GM19452 (cell line): Measurements from ENCODE around the gene TAGLN3.

ENCODE experiments used
- ATAC-seq: cut with Tn5 transposase; IDR thresholded peaks from one replicate; pipeline ENCODE4 v1.9.1; 2021; ENCODE audit not compliant: unreplicated experiment

Gene TAGLN3

GRCh38 chr3:111998636-111999483, at the start of gene TAGLN3:
TAGLN3 (plus strand) TSS chr3:111998922; CDS start chr3:111999423, 501 bp downstream.
- ATAC-seq, result peak; percentile 51

- ATAC-seq, result no peak
These were observed 49.0 kb upstream of the TAGLN3 start for GRCh38 chr3:111949712-111950111.

- no peak for ATAC-seq
These were observed 47.7 kb upstream of the TAGLN3 start for GRCh38 chr3:111951032-111951431.

- no peak for ATAC-seq
These were observed 46.6 kb upstream of the TAGLN3 start for GRCh38 chr3:111952086-111952485.

- ATAC-seq, result no peak
These were observed 45.8 kb upstream of the TAGLN3 start for GRCh38 chr3:111952866-111953450.

GRCh38 chr3:111954228-111954990, 44.3 kb upstream of the TAGLN3 start:
- no peak for ATAC-seq

GRCh38 chr3:111955876-111956275, 42.8 kb upstream of the TAGLN3 start:
- no peak for ATAC-seq

- no peak for ATAC-seq
These were observed 42.3 kb upstream of the TAGLN3 start for GRCh38 chr3:111956449-111956848.

- ATAC-seq, result no peak
These were observed 41.6 kb upstream of the TAGLN3 start for GRCh38 chr3:111956995-111957734.

- no peak for ATAC-seq
These were observed 37.1 kb upstream of the TAGLN3 start for GRCh38 chr3:111961461-111962164.

GRCh38 chr3:111963424-111963823, 35.3 kb upstream of the TAGLN3 start:
- no peak for ATAC-seq

- no peak for ATAC-seq
These were observed 33.2 kb upstream of the TAGLN3 start for GRCh38 chr3:111965484-111965883.

GRCh38 chr3:111967068-111967467, 31.7 kb upstream of the TAGLN3 start:
- no peak for ATAC-seq

GRCh38 chr3:111967651-111968274, 31.0 kb upstream of the TAGLN3 start:
- ATAC-seq, result peak; percentile 94

- ATAC-seq, result no peak
These were observed 30.2 kb upstream of the TAGLN3 start for GRCh38 chr3:111968319-111969054.

- no peak for ATAC-seq
These were observed 28.3 kb upstream of the TAGLN3 start for GRCh38 chr3:111970376-111970775.

- ATAC-seq, result no peak
These were observed 27.1 kb upstream of the TAGLN3 start for GRCh38 chr3:111971533-111972130.

GRCh38 chr3:111972891-111973290, 25.8 kb upstream of the TAGLN3 start:
- ATAC-seq, result no peak

GRCh38 chr3:111975131-111975530, 23.6 kb upstream of the TAGLN3 start:
- ATAC-seq, result no peak
